GM23338 (cell line): ENCODE results near the gene AKIRIN1. TPM values are rescaled to one million over a fixed set of nuclear protein-coding genes. Genes with fewer than 3 reads are reported as not detected.

ENCODE experiments used
- polyA plus RNA-seq: library from polyadenylated mRNA; unstranded; fragments of >200 nt; fragmentation: Nextera tagmentation; extraction: Ambion mirVana; gene quantifications from 2 replicates; pipeline ENCODE4 v1.2.1, GENCODE V29; 2016
- small RNA-seq: library from RNA; depleted of rRNA; stranded (forward); fragments of <200 nt; gene quantifications from one replicate; pipeline ENCODE3, GENCODE V24; 2014; ENCODE audit warnings: low replicate concordance
- total RNA-seq: library from RNA; depleted of rRNA; stranded (reverse); fragments of >200 nt; shearing (Covaris generic); gene quantifications from 2 replicates; pipeline ENCODE4 v1.2.3, GENCODE V29; 2014; rRNA removed

AKIRIN1 gene
- total and polyA plus RNA-seq, 2 experiments from 2014 or later = 162 to 254 TPM

Small RNAs within 50 kb of the gene (small RNA-seq; reads per million reads assigned to genes)
- not detected for gene RF00019

Other genes with a start within 250 kb of the AKIRIN1 start
- 12.8 and 13.1 TPM in 2 replicates for gene RRAGC, start 131.5 kb upstream of the AKIRIN1 start, total RNA-seq
- 9.3 TPM in 2 replicates for gene RRAGC, start 131.5 kb upstream of the AKIRIN1 start, polyA plus RNA-seq
- gene MYCBP, start 117.9 kb upstream of the AKIRIN1 start, total RNA-seq = 33.6 and 69.2 TPM in 2 replicates
- gene MYCBP, start 117.9 kb upstream of the AKIRIN1 start, polyA plus RNA-seq = 74.4 and 82.3 TPM in 2 replicates
- gene GJA9, start 109.7 kb upstream of the AKIRIN1 start, total RNA-seq = not detected in 2 replicates
- gene GJA9, start 109.7 kb upstream of the AKIRIN1 start, polyA plus RNA-seq = 0.21 TPM in 1 of 2 replicates, not detected in the other
- 0.08 and 0.90 TPM in 2 replicates for gene RHBDL2, start 49.4 kb upstream of the AKIRIN1 start, total RNA-seq
- 0.70 and 1.2 TPM in 2 replicates for gene RHBDL2, start 49.4 kb upstream of the AKIRIN1 start, polyA plus RNA-seq
- gene NDUFS5, start 35.1 kb downstream of the AKIRIN1 start, total RNA-seq = 532 and 878 TPM in 2 replicates
- 2,534 and 2,723 TPM in 2 replicates for gene NDUFS5, start 35.1 kb downstream of the AKIRIN1 start, polyA plus RNA-seq
- 317 and 399 TPM in 2 replicates for gene MACF1, start 213.4 kb downstream of the AKIRIN1 start, total RNA-seq
- 87.3 and 104 TPM in 2 replicates for gene MACF1, start 213.4 kb downstream of the AKIRIN1 start, polyA plus RNA-seq